Parathyroid adenoma (tissue), 2 donors: ENCODE results near the gene ARMC8.
A peak's percentile ranks its signal among the peaks of the same experiment; 100 is the strongest.

Experiments
- H2AFZ ChIP-seq: fragments of 300-600 bp; sonication (generic); one replicate; pipeline ENCODE4 v1.7.0; 2017; ENCODE audit warnings: antibody characterized with exemption, mild to moderate bottlenecking
- H3K27ac ChIP-seq: fragments of 300-600 bp; sonication (generic); one replicate; pipeline ENCODE4 v1.7.0; 2017
- H3K27me3 ChIP-seq: fragments of 300-600 bp; sonication (generic); one replicate; pipeline ENCODE4 v1.7.0; 2017; ENCODE audit warnings: low read length; ENCODE audit not compliant: control insufficient read depth, insufficient read depth
- H3K36me3 ChIP-seq: fragments of 300-600 bp; sonication (generic); one replicate; pipeline ENCODE4 v1.7.0; 2017; ENCODE audit warnings: low read length; ENCODE audit not compliant: control insufficient read depth, insufficient read depth
- H3K4me1 ChIP-seq: fragments of 300-600 bp; sonication (generic); one replicate; pipeline ENCODE4 v1.7.0; 2017; ENCODE audit warnings: control low read depth
- H3K4me2 ChIP-seq: fragments of 300-600 bp; sonication (generic); one replicate; pipeline ENCODE4 v1.7.0; 2017; ENCODE audit warnings: low read length
- H3K4me3 ChIP-seq: fragments of 300-600 bp; sonication (generic); one replicate; pipeline ENCODE4 v1.7.0; 2017; ENCODE audit warnings: low read depth, low read length
- H3K79me2 ChIP-seq: fragments of 300-600 bp; sonication (generic); one replicate; pipeline ENCODE4 v1.7.0; 2017; ENCODE audit warnings: control low read depth
- H3K9ac ChIP-seq: fragments of 300-600 bp; sonication (generic); one replicate; pipeline ENCODE4 v1.7.0; 2017; ENCODE audit warnings: mild to moderate bottlenecking
- H3K9me3 ChIP-seq: fragments of 300-600 bp; sonication (generic); one replicate; pipeline ENCODE4 v1.7.0; 2017; ENCODE audit warnings: low read length; ENCODE audit not compliant: control insufficient read depth
- CTCF ChIP-seq: fragments of 300-600 bp; sonication (generic); IDR thresholded peaks from one replicate; pipeline ENCODE4 v1.7.0; 2017; ENCODE audit warnings: antibody characterized with exemption, mild to moderate bottlenecking
- donor health status: primary hyperparathyroidism.

The ARMC8 gene

DNA sequence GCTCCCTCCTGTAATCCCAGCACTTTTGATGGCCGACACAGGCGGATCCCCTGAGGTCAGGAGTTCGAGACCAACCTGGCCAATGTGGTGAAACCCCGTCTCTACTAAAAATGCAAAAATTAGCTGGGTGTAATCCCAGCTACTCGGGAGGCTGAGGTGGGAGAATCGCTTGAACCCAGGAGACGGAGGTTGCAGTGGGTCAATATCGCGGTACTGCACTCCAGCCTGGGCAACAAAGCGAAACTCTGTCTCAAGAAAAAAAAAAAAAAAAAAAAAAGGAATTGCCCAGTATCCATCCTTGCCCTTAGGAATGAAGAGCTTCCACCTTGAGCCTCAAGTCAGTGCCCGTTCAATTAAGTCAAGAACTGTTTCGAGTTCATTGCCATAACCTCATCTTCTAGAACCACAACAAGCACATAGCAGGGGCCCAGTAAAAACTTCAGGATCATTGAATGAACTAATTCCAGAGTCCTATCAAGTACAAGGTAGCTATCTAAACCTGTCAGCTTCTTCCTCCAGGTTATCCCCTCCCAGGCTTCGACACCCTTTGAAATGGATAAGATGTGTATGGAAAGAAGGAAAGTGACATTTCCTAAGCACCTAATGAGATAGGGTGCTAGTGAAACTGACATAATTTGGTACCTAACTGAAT, 13.2 kb upstream of the ARMC8 start:
- Histone ChIP-seq H3K27ac (peak overlapping the region; percentile 68), H3K4me2 (peak overlapping the region; percentile 78), H3K27me3 (no peaks in the 10 kb centered on the region), H3K9ac (no peak overlapping the region), H3K9me3 (no peaks in the 10 kb centered on the region), H3K36me3 (no peaks in the 10 kb centered on the region), H3K4me1 (no peaks in the 10 kb centered on the region), H3K4me3 (peak overlapping the region; percentile 73), H3K79me2 (no peaks in the 10 kb centered on the region), H2AFZ (peak overlapping the region; percentile 85)
- no peak for TF ChIP-seq CTCF

GRCh38 chr3:138174421-138175131, 12.5 kb upstream of the ARMC8 start, which contains the start of gene DBR1:
Gene DBR1 (minus strand): TSS chr3:138174921. CDS start chr3:138174795, 126 bp downstream.
- H3K9ac ChIP-seq = no peak within 1 kb of the TSS
- no peaks in the 10 kb centered on the region for H3K4me1 ChIP-seq

GRCh38 chr3:138180375-138181029, 6.6 kb upstream of the ARMC8 start:
- H3K9ac ChIP-seq = no peak overlapping the region
- no peaks in the 10 kb centered on the region for H3K9me3 ChIP-seq
- H3K27ac ChIP-seq = no peak overlapping the region
- H3K79me2 ChIP-seq = no peaks in the 10 kb centered on the region
- H3K36me3 ChIP-seq = no peaks in the 10 kb centered on the region
- H3K4me3 ChIP-seq = no peak overlapping the region
- H2AFZ ChIP-seq = no peak overlapping the region
- TF ChIP-seq CTCF = peak; percentile 50
- H3K4me2 ChIP-seq = no peak overlapping the region
- no peaks in the 10 kb centered on the region for H3K27me3 ChIP-seq
- no peaks in the 10 kb centered on the region for H3K4me1 ChIP-seq

More at GRCh38 chr3:138174421-138175131, 12.5 kb upstream of the ARMC8 start, which contains the start of gene DBR1:
- TF ChIP-seq CTCF = peak; percentile 6
- Histone ChIP-seq H3K4me3 (peak within 1 kb of the TSS; percentile 73), H3K4me2 (peak within 1 kb of the TSS; percentile 78), H3K27me3 (no peaks in the 10 kb centered on the region), H3K36me3 (no peaks in the 10 kb centered on the region), H2AFZ (peak within 1 kb of the TSS; percentile 85), H3K27ac (peak within 1 kb of the TSS; percentile 68), H3K79me2 (no peaks in the 10 kb centered on the region), H3K9me3 (no peaks in the 10 kb centered on the region)

GRCh38 chr3:138184994-138185393, 2.1 kb upstream of the ARMC8 start:
- Histone ChIP-seq H3K79me2 (peaks cover 18% of the 10 kb centered on the region), H2AFZ (peak overlapping the region; percentile 30), H3K4me1 (peaks cover 9% of the 10 kb centered on the region), H3K36me3 (no peaks in the 10 kb centered on the region), H3K4me2 (no peak overlapping the region), H3K4me3 (no peak overlapping the region), H3K9me3 (no peaks in the 10 kb centered on the region), H3K27ac (no peak overlapping the region), H3K27me3 (no peaks in the 10 kb centered on the region), H3K9ac (no peak overlapping the region)
- no peak for TF ChIP-seq CTCF
